C4-2B (cell line): Measurements from ENCODE around the gene FNDC11.

ENCODE experiments used
- ZFX ChIP-seq: fragments of 450-650 bp; IDR thresholded peaks from 2 replicates; pipeline ENCODE4 v1.6.1; 2017
- TF ChIP-seq, protein P1 (sequence below): fragments of 450-650 bp; conservative IDR thresholded peaks from 2 replicates; pipeline ENCODE4 v1.5.1; 2017; ENCODE audit warnings: mild to moderate bottlenecking

DNA sequence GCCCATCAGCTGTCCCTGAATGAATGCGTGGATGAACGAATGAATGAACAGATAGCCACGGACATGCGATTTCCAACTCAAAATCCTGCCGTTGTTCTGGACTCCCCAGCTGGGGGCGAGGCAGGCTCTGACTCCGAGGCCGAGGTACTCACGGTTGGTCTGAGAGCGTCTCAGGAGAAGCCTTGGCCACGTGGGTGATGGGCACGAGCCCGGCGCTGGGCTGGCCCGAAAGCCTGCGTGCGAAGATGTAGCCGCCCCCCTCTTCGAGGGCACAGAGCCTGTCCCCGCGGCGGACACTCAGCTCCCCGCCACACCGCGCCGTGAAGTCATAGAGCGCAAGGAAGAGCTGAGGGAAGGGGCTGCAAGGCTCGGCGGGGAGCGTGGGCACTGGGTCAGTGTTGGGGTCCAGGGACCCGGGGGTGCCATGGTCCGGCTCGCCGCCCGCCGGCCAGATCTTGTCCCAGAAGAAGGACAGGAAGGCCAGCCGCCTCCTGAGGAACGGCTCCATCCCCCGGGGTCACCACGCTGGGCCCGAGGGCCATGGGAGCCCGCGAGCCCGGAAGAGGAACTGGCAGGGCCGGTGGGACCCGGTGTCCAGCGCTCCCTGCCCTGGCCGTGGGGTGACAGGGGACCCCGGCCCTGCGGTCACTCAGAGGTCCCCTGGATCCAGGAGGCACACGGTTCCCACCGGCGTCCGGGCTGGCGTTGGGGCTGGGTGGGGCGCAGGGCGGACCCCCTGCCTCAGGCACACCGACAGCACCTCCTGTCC lies 6.8 kb upstream of the FNDC11 start:
- TF ChIP-seq, protein P1, sequence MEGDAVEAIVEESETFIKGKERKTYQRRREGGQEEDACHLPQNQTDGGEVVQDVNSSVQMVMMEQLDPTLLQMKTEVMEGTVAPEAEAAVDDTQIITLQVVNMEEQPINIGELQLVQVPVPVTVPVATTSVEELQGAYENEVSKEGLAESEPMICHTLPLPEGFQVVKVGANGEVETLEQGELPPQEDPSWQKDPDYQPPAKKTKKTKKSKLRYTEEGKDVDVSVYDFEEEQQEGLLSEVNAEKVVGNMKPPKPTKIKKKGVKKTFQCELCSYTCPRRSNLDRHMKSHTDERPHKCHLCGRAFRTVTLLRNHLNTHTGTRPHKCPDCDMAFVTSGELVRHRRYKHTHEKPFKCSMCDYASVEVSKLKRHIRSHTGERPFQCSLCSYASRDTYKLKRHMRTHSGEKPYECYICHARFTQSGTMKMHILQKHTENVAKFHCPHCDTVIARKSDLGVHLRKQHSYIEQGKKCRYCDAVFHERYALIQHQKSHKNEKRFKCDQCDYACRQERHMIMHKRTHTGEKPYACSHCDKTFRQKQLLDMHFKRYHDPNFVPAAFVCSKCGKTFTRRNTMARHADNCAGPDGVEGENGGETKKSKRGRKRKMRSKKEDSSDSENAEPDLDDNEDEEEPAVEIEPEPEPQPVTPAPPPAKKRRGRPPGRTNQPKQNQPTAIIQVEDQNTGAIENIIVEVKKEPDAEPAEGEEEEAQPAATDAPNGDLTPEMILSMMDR = no peak
- TF ChIP-seq ZFX = no peak
